Upper lobe of right lung (tissue), 1 donor: ENCODE data around the gene RECQL. TPM values are rescaled to one million over a fixed set of nuclear protein-coding genes. Genes with fewer than 3 reads are reported as not detected.
A peak's percentile ranks its signal among the peaks of the same experiment; 100 is the strongest.

Source experiments
- ATAC-seq: fragments of 200-7000 bp; cut with Tn5 transposase; one replicate; pipeline ENCODE4 v1.9.1; 2020; ENCODE audit warnings: mild to moderate bottlenecking, moderate library complexity
- DNase-seq: peaks from one replicate; pipeline ENCODE4 v3.0.0-alpha.2; 2020
- H3K27ac ChIP-seq: fragments of 200-600 bp; one replicate; pipeline ENCODE4 v1.8.0; 2022
- H3K27me3 ChIP-seq: fragments of 200-600 bp; one replicate; pipeline ENCODE4 v1.8.0; 2022; ENCODE audit warnings: mild to moderate bottlenecking
- H3K36me3 ChIP-seq: fragments of 200-600 bp; one replicate; pipeline ENCODE4 v1.8.0; 2022
- H3K4me1 ChIP-seq: fragments of 200-600 bp; one replicate; pipeline ENCODE4 v1.8.0; 2022
- H3K4me3 ChIP-seq: fragments of 200-600 bp; one replicate; pipeline ENCODE4 v1.8.0; 2022; ENCODE audit warnings: mild to moderate bottlenecking
- H3K9me3 ChIP-seq: fragments of 200-600 bp; one replicate; pipeline ENCODE4 v1.8.0; 2022
- intact Hi-C: fragments of 100-400 bp; cut with DNase I; formaldehyde crosslinking; loops from one replicate; pipeline ENCODE4 v1.11.0; 2022
- long read RNA-seq: library from polyadenylated mRNA; unstranded; transcript quantifications from one replicate; pipeline ENCODE4 v2.0.0, GENCODE V29; 2021
- total RNA-seq: library from RNA; stranded (reverse); fragmentation: NEBNext Ultra II Directional; extraction: Animal tissue kit (Norgen Biotek cat#: 25700); gene quantifications from one replicate; pipeline ENCODE4 v1.2.1, GENCODE V29; 2021
- TF ChIP-seq, protein P1 (sequence below): fragments of 200-600 bp; IDR thresholded peaks from one replicate; pipeline ENCODE4 v1.8.0; 2022; ENCODE audit warnings: antibody characterized with exemption
- donor health status: DM: no; HTN: yes; CAD: no; lungs with severe emphysema.

RECQL gene, protein sequence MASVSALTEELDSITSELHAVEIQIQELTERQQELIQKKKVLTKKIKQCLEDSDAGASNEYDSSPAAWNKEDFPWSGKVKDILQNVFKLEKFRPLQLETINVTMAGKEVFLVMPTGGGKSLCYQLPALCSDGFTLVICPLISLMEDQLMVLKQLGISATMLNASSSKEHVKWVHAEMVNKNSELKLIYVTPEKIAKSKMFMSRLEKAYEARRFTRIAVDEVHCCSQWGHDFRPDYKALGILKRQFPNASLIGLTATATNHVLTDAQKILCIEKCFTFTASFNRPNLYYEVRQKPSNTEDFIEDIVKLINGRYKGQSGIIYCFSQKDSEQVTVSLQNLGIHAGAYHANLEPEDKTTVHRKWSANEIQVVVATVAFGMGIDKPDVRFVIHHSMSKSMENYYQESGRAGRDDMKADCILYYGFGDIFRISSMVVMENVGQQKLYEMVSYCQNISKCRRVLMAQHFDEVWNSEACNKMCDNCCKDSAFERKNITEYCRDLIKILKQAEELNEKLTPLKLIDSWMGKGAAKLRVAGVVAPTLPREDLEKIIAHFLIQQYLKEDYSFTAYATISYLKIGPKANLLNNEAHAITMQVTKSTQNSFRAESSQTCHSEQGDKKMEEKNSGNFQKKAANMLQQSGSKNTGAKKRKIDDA
- 29.6 TPM for total RNA-seq
- long read RNA-seq, transcript RECQL-204 (15 exons, 3,702 nt): major isoform, 36 of 90 reads
- long read RNA-seq, transcript RECQL-203 (16 exons, 2,572 nt): minor isoform, 12 of 90 reads
- long read RNA-seq, partial matches to known transcripts: 9 of 90 reads
- long read RNA-seq, other reads (novel, unspliced or antisense): 33 of 90 reads

DNA sequence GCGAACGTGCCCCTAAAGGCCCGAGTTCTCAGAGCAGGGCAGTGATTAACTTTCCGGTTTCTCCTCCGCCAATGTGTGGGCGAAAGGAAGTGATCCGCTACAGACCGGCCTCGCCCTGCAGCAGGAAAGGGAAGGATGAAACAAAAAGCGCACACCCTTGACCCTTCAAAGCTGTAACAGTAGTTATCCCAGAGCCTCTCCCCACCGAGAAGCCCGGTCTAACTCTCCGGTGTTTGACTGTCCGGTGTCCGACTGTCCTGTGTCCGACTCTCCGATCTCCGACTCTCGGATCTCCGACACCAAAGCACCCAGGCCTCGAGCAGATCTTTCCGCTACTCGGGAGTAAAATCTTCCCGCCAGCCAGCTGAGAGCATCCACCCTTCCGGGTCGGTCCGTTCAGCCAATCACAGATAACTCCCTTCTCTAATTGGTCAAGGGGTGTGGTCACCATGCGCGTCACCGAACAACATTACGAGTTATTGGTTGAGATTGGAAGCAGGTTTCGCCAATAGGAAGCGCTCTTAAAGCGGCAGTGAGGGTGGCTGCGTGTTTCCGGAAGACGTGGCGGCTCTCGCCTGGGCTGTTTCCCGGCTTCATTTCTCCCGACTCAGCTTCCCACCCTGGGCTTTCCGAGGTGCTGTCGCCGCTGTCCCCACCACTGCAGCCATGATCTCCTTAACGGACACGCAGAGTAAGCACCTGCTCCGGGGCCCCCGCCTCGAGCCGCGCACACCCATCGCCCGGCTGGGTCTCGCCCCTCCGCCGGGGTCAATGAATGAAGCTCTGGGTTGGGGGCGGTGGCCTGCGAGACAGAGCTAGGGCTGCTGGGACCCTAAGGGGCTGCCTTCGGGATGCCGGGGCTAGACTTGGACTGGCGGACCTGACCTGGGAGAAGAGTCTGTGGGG is at the start of gene RECQL, which contains the start of gene GOLT1B:
Gene RECQL, minus strand, starts transcription at position 378 of the 906 bp plus-strand sequence. CDS start 2,065 bp downstream, outside the sequence.
Gene GOLT1B, plus strand, starts transcription at position 532 of the 906 bp plus-strand sequence. Its CDS starts 135 bp downstream, at position 667.
- peak within 1 kb of the TSS; percentile 93 for H3K27ac ChIP-seq
- H3K9me3 ChIP-seq: no peaks in the 10 kb centered on the region
- no peaks in the 10 kb centered on the region for H3K27me3 ChIP-seq
- H3K4me3 ChIP-seq: peak within 1 kb of the TSS; percentile 97
- ATAC-seq (peak; percentile 99), DNase-seq (peak; percentile 91)
- peaks cover 37% of the 10 kb centered on the region for H3K4me1 ChIP-seq
- TF ChIP-seq, protein P1, sequence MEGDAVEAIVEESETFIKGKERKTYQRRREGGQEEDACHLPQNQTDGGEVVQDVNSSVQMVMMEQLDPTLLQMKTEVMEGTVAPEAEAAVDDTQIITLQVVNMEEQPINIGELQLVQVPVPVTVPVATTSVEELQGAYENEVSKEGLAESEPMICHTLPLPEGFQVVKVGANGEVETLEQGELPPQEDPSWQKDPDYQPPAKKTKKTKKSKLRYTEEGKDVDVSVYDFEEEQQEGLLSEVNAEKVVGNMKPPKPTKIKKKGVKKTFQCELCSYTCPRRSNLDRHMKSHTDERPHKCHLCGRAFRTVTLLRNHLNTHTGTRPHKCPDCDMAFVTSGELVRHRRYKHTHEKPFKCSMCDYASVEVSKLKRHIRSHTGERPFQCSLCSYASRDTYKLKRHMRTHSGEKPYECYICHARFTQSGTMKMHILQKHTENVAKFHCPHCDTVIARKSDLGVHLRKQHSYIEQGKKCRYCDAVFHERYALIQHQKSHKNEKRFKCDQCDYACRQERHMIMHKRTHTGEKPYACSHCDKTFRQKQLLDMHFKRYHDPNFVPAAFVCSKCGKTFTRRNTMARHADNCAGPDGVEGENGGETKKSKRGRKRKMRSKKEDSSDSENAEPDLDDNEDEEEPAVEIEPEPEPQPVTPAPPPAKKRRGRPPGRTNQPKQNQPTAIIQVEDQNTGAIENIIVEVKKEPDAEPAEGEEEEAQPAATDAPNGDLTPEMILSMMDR: no peak
- intact Hi-C loops: no loop called here
- peaks cover 25% of the 10 kb centered on the region for H3K36me3 ChIP-seq

DNA sequence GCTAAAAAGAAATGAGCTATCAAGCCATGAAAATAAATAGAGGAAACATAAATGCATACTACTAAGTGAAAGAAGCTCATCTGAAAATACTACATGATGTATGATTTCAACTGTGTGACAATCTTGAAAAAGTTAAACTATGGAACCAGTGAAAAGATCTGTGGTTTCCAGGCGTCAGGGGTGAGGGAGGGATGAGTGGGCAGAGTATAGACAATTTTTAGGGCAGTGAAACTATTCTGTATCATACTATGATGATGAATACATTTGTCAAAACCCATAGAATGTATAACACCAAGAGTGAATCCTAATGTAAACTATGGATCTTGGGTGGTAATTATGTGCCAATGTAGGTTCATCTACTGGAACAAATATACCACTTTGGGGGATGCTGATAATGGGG is 46.0 kb upstream of the RECQL start:
- no peaks in the 10 kb centered on the region for H3K36me3 ChIP-seq
- intact Hi-C loops: no loop called here
- TF ChIP-seq, protein P1: no peak
- H3K27me3 ChIP-seq: no peaks in the 10 kb centered on the region
- DNase-seq: no peak
- no peaks in the 10 kb centered on the region for H3K4me1 ChIP-seq
- ATAC-seq: no peak
- H3K27ac ChIP-seq: no peak overlapping the region
- H3K9me3 ChIP-seq: no peaks in the 10 kb centered on the region
- no peak overlapping the region for H3K4me3 ChIP-seq

DNA sequence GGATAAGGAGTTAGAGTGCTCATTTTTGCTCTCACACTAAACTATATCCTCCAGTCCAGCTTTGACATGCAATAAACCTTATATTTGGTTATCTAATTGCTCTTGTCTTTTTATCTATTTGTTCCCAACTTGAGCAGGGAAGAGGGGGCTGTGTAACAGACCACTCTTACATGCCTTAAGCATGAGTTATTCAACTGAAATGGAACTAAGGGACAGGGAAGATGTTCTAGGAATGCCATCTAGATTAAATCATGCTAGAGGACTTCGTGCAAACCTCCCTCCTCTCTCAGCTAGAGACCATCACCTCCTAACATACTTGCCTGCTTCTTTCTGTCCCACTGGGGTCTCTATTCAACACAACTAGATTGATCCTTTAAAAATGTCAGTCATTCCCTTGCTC is 45.3 kb upstream of the RECQL start:
- intact Hi-C loops: no loop called here
- TF ChIP-seq, protein P1: no peak

DNA sequence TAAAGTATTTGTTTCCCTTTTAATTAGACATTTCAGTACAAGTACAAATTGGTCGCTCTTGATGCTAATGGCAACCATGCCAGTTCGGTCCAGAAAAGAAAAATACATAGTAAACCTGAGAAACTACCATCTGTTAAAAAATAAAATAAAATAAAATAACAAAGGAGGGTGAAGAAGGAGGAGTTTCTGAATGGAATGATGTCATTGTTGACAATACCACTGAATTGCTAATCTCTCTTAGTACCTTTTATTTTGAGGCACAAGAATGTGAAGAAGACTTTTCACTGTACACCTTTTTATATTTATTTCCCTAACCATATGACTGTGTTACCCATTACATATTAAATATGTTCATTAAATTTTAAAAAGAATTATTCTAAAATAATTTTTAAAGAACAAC is 44.1 kb upstream of the RECQL start:
- Histone ChIP-seq H3K4me1 (no peaks in the 10 kb centered on the region), H3K27me3 (no peaks in the 10 kb centered on the region), H3K27ac (no peak overlapping the region), H3K9me3 (no peaks in the 10 kb centered on the region), H3K36me3 (no peaks in the 10 kb centered on the region), H3K4me3 (no peak overlapping the region)
- ATAC-seq (no peak), DNase-seq (no peak)
- TF ChIP-seq, protein P1: no peak
- intact Hi-C loops: no loop called here

More for the DNA sequence above, 45.3 kb upstream of the RECQL start:
- Histone ChIP-seq H3K27me3 (no peaks in the 10 kb centered on the region), H3K36me3 (no peaks in the 10 kb centered on the region), H3K4me3 (no peak overlapping the region), H3K9me3 (no peaks in the 10 kb centered on the region), H3K4me1 (no peaks in the 10 kb centered on the region), H3K27ac (no peak overlapping the region)
- no peak for ATAC-seq
- DNase-seq: no peak

DNA sequence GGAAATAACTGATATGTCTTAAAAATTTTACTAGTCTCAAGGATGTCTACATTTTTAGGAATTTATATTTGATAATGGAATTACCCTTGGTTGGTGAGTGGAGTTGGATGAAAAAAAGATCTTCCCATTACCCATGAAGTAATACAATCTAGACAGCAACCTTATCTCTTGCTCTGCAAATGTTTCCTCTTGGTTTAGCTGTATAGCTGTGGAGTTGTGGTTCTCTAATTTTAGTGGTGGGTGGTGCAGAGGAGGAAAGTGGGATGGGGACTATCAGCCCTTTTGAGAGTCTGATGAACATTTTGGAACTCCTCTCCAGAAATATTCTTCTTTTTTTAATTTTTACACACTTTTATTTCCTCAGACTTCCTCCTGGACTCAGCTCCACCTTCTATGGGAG is 41.7 kb upstream of the RECQL start:
- TF ChIP-seq, protein P1: no peak

More for the DNA sequence above, 41.7 kb upstream of the RECQL start:
- Histone ChIP-seq H3K9me3 (no peaks in the 10 kb centered on the region), H3K36me3 (no peaks in the 10 kb centered on the region), H3K4me1 (no peaks in the 10 kb centered on the region), H3K27me3 (no peaks in the 10 kb centered on the region), H3K27ac (no peak overlapping the region), H3K4me3 (no peak overlapping the region)
- no peak for DNase-seq
- intact Hi-C loops: no loop called here
- ATAC-seq: no peak
